ENCODE results near the gene NPY. TPM values are rescaled to one million over a fixed set of nuclear protein-coding genes. Genes with fewer than 3 reads are reported as not detected.

Gene NPY
- total and polyA plus RNA-seq, 2 of the 4 experiments (the other 2 are of a cell fraction): not detected

GRCh38 chr7:24337180-24337579, 53.2 kb downstream of the NPY start:
- H3K4ac ChIP-seq (ENCODE audit: low read depth, low read length): no peak overlapping the region
- H3K18ac ChIP-seq (ENCODE audit: low read depth, low read length): no peak overlapping the region
- no peaks in the 10 kb centered on the region for H3K9me1 ChIP-seq (ENCODE audit: insufficient read depth, low read length)
- H2AK5ac ChIP-seq (ENCODE audit: low read depth, low read length): no peak overlapping the region
- no peaks in the 10 kb centered on the region for H3K79me1 ChIP-seq (ENCODE audit: low read depth in 1 of 2, low read length in 2 of 2)
- H4K5ac ChIP-seq (ENCODE audit: low read depth, low read length): no peak overlapping the region
- no peak overlapping the region for H2BK5ac ChIP-seq (ENCODE audit: low read depth, low read length, poor library complexity, severe bottlenecking)
- H3K56ac ChIP-seq (ENCODE audit: extremely low read depth, insufficient read depth, low read length): no peak overlapping the region
- in situ Hi-C loops (cut with MboI; ENCODE audit: low sequenced_read_pairs) (no loop called here), intact Hi-C loops (cut with micrococcal nuclease) (no loop called here), dilution Hi-C loops (cut with HindIII; ENCODE audit: low sequenced_read_pairs, unreplicated experiment) (no loop called here)
- H3K36me3 ChIP-seq (ENCODE audit: control insufficient read depth, insufficient read depth, low read length): no peaks in the 10 kb centered on the region
- H3K9me3 ChIP-seq (ENCODE audit: control insufficient read depth, insufficient read depth, low read length): no peaks in the 10 kb centered on the region
- no peak overlapping the region for H3K9ac ChIP-seq (ENCODE audit: low read depth, low read length)
- H3K4me2 ChIP-seq (ENCODE audit: low read depth, low read length): no peak overlapping the region
- no peak for TF ChIP-seq BHLHE40 (IDR thresholded peaks at IDR 0.05; ENCODE audit: low read depth, low read length)
- no peak overlapping the region for H2AFZ ChIP-seq (replicated peaks; ENCODE audit: low read length, poor library complexity)
- no peak overlapping the region for H3K4me3 ChIP-seq (ENCODE audit: insufficient read depth, low read depth, low read length)
- no peak overlapping the region for H3K14ac ChIP-seq (replicated peaks; ENCODE audit: low read depth, low read length)
- no peak overlapping the region for H3K23ac ChIP-seq (ENCODE audit: low read depth, low read length)
- H2BK120ac ChIP-seq (ENCODE audit: low read depth, low read length): no peak overlapping the region
- POLR2A ChIA-PET (ENCODE audit: unreplicated experiment): no interaction called here
- H4K8ac ChIP-seq (ENCODE audit: low read depth in 2 of 2, low read length in 2 of 2): no peak overlapping the region
- H3K4me1 ChIP-seq (ENCODE audit: control insufficient read depth, insufficient read depth, low read length): no peaks in the 10 kb centered on the region
- H3K27me3 ChIP-seq (ENCODE audit: control insufficient read depth, insufficient read depth, low read length): no peaks in the 10 kb centered on the region
- WGBS, 2 experiments (ENCODE audit: extremely low coverage in 2 of 2, insufficient read length in 1 of 2): 19% methylated on average over 3 of the region's 6 CpGs; no CpG with 5 or more reads in 1 of the 2 experiments
- ATAC-seq (ENCODE audit: low read depth): no peak
- CTCF ChIA-PET: interaction anchor here (0.6 kb wide), 1 partner anchor 206 kb away, joined by 5 read pairs; no protein-coding TSS in a partner anchor
- H4K91ac ChIP-seq (ENCODE audit: insufficient read depth, low read depth, low read length): no peak overlapping the region
- DNase-seq: no peak
- no peak overlapping the region for H3K27ac ChIP-seq (ENCODE audit: insufficient read depth, low read length)
- H2BK15ac ChIP-seq (ENCODE audit: low read depth, low read length): no peak overlapping the region
- no peaks in the 10 kb centered on the region for H4K20me1 ChIP-seq (ENCODE audit: insufficient read depth, low read length)
- BruUV-seq (replicated peaks): no TSS peak
- no peak overlapping the region for H2AK9ac ChIP-seq (replicated peaks; ENCODE audit: low read depth, low read length, poor library complexity)
- no peak overlapping the region for H2BK20ac ChIP-seq (ENCODE audit: low read depth, low read length)

Data from IMR-90 (cell line).